Activated CD4-positive, alpha-beta memory T cell treated with anti-CD3 and anti-CD28 coated beads for 36 hours (primary cell): ENCODE results near the gene MYO5B. TPM values are rescaled to one million over a fixed set of nuclear protein-coding genes. Genes with fewer than 3 reads are reported as not detected.

Experiments
- CTCF ChIA-PET: fragments of 350-600 bp; sonication (Branson Sonifier 250); formaldehyde crosslinking; loops from one replicate; lab custom pipeline; 2021; ENCODE audit warnings: antibody characterized with exemption, inconsistent platforms; lab: Charles Lee
- POLR2A ChIA-PET: fragments of 350-600 bp; sonication (Branson Sonifier 250); formaldehyde crosslinking; loops from one replicate; lab custom pipeline; 2021; ENCODE audit warnings: antibody characterized with exemption; lab: Charles Lee
- DNase-seq: peaks from one replicate; pipeline ENCODE4 v3.0.0-alpha.2; 2020
- H3K27ac Mint-ChIP-seq: one replicate; pipeline ENCODE4 v1.8.0; 2021; ENCODE audit warnings: mixed read lengths
- H3K27me3 Mint-ChIP-seq: one replicate; pipeline ENCODE4 v1.8.0; 2021; ENCODE audit warnings: mixed read lengths
- H3K36me3 Mint-ChIP-seq: one replicate; pipeline ENCODE4 v1.8.0; 2021; ENCODE audit warnings: mixed read lengths
- H3K4me1 Mint-ChIP-seq: one replicate; pipeline ENCODE4 v1.8.0; 2021; ENCODE audit warnings: low read depth, mixed read lengths
- H3K4me3 Mint-ChIP-seq: one replicate; pipeline ENCODE4 v1.8.0; 2021; ENCODE audit warnings: mild to moderate bottlenecking, mixed read lengths
- H3K9me3 Mint-ChIP-seq: one replicate; pipeline ENCODE4 v1.8.0; 2021; ENCODE audit warnings: mixed read lengths
- intact Hi-C: fragments of 100-400 bp; cut with micrococcal nuclease; formaldehyde crosslinking; loops from one replicate; pipeline ENCODE4 v1.15.1; 2023
- total RNA-seq, 2 experiments: library from RNA; stranded (reverse); gene quantifications; one replicate each; pipeline ENCODE4 v1.2.3, GENCODE V29; 2021

The MYO5B gene
- total RNA-seq, 2 experiments from 2014 or later, result 0.02 to 0.21 TPM

DNA sequence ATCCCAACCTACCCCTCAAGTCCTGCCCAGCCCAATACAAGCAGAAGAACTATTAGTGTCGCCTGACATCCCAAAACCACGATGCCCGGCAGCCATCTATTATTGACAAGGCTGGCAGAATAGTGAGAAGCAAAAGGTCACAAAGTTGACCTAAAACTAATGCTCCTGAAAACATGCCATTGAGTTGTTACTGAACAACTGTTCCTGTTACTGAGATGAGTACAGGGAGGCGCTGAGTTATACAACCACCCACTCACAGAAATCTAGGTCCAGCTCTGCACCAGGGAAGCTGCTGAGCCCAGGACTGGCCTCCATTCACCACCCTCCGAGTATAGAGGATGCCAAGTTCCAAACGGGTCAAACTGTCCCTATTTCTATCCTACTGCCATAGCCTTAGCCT lies 201.6 kb downstream of the MYO5B start:
- Mint-ChIP-seq H3K27me3 (peaks cover 6% of the 10 kb centered on the region), H3K27ac (no peak overlapping the region), H3K9me3 (no peaks in the 10 kb centered on the region), H3K4me1 (no peaks in the 10 kb centered on the region), H3K4me3 (no peak overlapping the region), H3K36me3 (no peaks in the 10 kb centered on the region)
- DNase-seq, result no peak
- ChIA-PET POLR2A (no interaction called here), CTCF (no interaction called here)
- intact Hi-C loops, result no loop called here

DNA sequence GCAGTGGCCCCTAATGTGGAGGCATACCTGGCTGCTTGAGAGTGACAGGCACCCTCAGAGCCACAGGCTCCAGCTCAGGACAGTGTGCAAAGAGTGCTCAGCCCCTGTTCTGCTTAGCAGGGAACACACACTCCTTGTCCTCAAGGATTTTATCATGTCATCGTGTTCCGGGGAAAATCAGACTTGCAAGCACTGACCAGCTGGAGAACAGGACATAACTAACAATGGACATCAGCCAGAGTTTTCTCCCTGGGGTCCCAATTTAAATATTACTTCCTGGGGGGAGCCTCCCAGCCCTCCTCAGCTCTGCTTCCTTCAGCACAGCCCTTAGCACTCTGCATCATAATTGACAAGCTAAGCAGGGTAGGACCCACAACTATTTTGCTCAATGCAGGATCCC lies 206.2 kb downstream of the MYO5B start:
- Mint-ChIP-seq H3K4me1 (no peaks in the 10 kb centered on the region), H3K27ac (no peak overlapping the region), H3K27me3 (peaks cover 3% of the 10 kb centered on the region), H3K4me3 (no peak overlapping the region), H3K9me3 (no peaks in the 10 kb centered on the region), H3K36me3 (no peaks in the 10 kb centered on the region)
- DNase-seq, result no peak
- intact Hi-C loops, result no loop called here
- ChIA-PET CTCF (no interaction called here), POLR2A (no interaction called here)

DNA sequence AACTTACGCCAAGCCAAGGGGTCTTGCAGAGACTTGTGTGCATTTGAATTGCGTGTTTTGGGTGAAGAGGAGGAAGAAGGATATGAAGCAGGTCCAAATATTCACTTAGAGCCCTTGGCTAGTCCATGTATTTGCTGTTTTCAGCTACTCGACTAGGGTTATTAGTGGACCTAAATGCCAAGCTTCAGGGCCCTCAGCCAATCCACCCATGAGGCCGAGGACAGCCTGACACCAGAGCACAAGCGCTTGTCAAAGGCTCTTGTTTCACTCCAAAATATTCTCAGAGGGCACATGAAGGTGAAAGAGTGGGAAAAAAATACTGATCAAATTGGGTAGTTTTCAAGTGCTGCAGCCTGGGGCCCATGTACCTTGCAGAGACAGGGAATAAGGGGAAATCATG lies 206.8 kb downstream of the MYO5B start:
- no peak for DNase-seq
- intact Hi-C loops, result no loop called here
- peaks cover 3% of the 10 kb centered on the region for H3K27me3 Mint-ChIP-seq
- no peaks in the 10 kb centered on the region for H3K36me3 Mint-ChIP-seq
- H3K27ac Mint-ChIP-seq, result no peak overlapping the region
- H3K9me3 Mint-ChIP-seq, result no peaks in the 10 kb centered on the region
- CTCF ChIA-PET, result no interaction called here
- H3K4me3 Mint-ChIP-seq, result no peak overlapping the region
- H3K4me1 Mint-ChIP-seq, result no peaks in the 10 kb centered on the region
- POLR2A ChIA-PET, result no interaction called here

DNA sequence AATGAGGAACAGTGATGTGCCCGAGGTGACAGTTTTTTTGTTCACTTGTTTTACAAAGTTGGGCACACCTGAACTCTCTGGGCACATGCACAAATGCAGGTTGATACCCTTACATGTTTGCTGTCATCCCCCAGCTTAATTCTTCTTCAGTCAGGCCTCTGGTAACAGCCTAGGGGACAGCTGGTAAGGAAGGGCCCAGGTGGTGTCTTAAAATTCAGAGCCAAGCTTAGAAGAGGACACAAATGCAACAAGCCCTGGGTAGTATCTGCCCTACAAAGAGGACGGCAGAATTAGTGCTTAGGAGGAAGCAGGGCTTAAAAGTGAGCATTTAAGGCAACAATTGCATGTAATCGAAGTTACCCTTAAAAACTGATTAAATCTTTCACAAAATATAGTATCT lies 209.7 kb downstream of the MYO5B start:
- ChIA-PET POLR2A (no interaction called here), CTCF (no interaction called here)
- Mint-ChIP-seq H3K27me3 (peaks cover under 1% of the 10 kb centered on the region), H3K4me1 (no peaks in the 10 kb centered on the region), H3K36me3 (no peaks in the 10 kb centered on the region), H3K9me3 (no peaks in the 10 kb centered on the region), H3K4me3 (no peak overlapping the region), H3K27ac (no peak overlapping the region)
- no peak for DNase-seq
- intact Hi-C loops, result no loop called here

DNA sequence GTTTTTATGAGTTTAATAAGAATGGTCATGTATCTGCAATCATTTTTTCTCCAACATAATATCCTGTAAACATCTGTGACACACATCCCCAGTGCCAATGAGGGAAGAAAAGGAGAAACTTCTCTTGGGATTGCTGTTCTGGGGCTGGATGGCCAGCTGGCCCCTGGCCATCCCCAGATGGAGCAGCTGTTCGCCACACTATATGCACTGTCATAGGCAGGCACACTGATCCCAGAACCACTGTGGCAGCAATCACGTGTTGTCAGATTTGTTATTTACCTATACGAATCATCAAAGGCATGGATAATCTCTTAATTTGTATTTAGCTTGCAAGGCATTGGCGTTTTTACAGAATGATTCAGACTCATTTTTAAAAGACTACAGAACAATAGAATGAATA lies 214.1 kb downstream of the MYO5B start:
- Mint-ChIP-seq H3K4me1 (no peaks in the 10 kb centered on the region), H3K36me3 (no peaks in the 10 kb centered on the region), H3K9me3 (no peaks in the 10 kb centered on the region), H3K4me3 (no peak overlapping the region), H3K27me3 (peaks cover 2% of the 10 kb centered on the region), H3K27ac (no peak overlapping the region)
- DNase-seq, result no peak
- intact Hi-C loops, result no loop called here
- ChIA-PET POLR2A (no interaction called here), CTCF (no interaction called here)

DNA sequence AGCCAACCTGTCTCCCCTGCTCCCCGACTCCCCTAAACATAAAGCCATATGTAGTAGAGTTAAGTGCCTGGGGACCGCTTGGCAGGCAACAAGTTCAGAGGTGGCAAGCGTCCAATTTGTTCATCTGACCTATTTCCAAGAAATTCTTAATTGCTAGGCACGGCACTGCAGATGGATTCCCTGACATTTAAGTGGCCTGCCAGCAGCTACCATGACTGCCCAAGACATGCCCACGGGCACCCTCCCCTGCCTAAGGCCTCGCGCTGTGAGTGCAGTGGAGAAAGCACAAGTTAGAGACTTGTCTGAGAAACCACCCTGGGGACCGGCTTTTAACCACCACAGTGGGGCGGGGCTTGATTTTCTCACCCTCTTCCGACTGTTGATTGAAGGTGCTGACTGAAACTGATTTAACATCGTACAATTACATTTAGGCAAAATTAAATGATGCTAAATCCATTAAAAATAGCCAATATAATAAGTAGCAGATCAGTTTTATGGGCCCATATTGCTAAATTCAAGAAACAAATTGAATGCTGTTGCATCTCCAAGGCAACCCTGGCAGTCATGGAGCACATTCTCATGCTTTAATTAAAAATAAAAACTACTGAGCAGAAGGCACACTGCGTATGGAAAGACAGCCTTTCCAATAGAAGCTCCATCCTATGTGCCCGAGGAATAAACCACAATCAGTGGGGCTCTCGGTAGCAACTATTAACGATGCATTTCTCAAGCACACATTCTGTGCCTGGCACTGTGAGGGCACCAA lies 218.0 kb downstream of the MYO5B start:
- DNase-seq, result no peak

DNA sequence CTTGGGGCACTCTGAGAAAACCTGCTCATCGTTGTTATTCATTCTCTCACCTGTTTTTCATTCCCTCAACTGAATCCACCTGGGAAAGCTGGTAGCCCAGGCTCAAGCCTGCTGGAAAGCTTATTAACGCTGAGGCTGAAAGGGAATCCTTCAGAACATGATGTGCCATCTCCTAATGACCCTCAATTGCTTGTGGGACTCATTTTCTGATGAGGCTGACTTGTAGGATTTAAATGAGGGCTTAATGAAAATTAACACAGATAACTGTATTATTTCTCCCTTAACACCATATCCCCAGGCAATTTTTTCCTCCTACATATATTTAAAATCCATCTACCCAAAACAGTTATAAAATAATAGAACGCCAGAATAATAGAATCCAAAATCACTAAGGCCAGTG lies 218.9 kb downstream of the MYO5B start:
- Mint-ChIP-seq H3K4me3 (no peak overlapping the region), H3K9me3 (no peaks in the 10 kb centered on the region), H3K36me3 (no peaks in the 10 kb centered on the region), H3K27ac (no peak overlapping the region), H3K27me3 (peaks cover 2% of the 10 kb centered on the region), H3K4me1 (no peaks in the 10 kb centered on the region)
- intact Hi-C loops, result no loop called here
- POLR2A ChIA-PET, result no interaction called here
- CTCF ChIA-PET, result no interaction called here
- DNase-seq, result no peak

More for the DNA sequence above, 218.0 kb downstream of the MYO5B start:
- intact Hi-C loops, result no loop called here
- no peak overlapping the region for H3K4me3 Mint-ChIP-seq
- no peaks in the 10 kb centered on the region for H3K9me3 Mint-ChIP-seq
- no peaks in the 10 kb centered on the region for H3K36me3 Mint-ChIP-seq
- H3K4me1 Mint-ChIP-seq, result no peaks in the 10 kb centered on the region
- no peak overlapping the region for H3K27ac Mint-ChIP-seq
- ChIA-PET CTCF (no interaction called here), POLR2A (no interaction called here)
- peaks cover 2% of the 10 kb centered on the region for H3K27me3 Mint-ChIP-seq

DNA sequence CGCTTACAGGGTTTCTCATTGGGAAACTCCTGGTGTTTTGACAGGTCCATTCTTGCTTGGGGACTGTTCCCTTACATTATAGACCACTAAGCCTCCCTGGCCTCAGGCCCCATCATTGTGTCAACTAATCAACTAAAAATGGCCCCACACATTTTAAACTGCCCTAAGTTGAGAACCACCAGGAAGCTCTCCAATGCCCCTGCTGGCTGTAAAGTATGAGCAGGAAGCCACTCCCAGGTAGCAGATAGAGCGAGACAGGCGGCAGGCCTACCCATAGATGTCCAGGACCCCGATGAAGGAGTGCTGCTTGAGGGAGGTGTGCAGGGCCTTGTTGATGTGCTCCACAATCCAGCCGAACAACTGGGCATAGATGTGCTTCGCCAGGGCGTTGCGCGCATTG lies 220.9 kb downstream of the MYO5B start:
- Mint-ChIP-seq H3K4me1 (no peaks in the 10 kb centered on the region), H3K27me3 (no peaks in the 10 kb centered on the region), H3K4me3 (no peak overlapping the region), H3K27ac (no peak overlapping the region), H3K36me3 (no peaks in the 10 kb centered on the region), H3K9me3 (no peaks in the 10 kb centered on the region)
- POLR2A ChIA-PET, result no interaction called here
- intact Hi-C loops, result no loop called here
- no peak for DNase-seq
- CTCF ChIA-PET, result no interaction called here

DNA sequence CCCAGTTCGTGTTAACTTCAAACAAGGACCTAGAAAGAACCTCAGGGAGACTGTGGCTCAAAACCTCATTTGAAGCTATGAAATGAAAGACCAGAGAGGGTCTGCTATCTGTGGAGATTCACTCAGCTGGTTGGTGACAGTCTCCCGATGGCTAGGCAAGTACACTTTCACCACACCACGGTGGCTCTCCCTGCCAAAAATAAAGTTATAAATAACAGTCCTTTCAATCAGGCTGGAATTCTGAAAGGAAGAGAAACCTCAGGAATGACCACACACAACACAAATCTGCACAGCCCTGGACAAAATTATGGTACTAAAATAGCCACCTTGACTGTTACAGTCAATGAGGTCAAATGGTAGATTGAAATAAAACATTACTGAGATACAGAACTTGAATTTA lies 221.4 kb downstream of the MYO5B start:
- no peaks in the 10 kb centered on the region for H3K9me3 Mint-ChIP-seq
- no peak for DNase-seq
- no peak overlapping the region for H3K4me3 Mint-ChIP-seq
- H3K36me3 Mint-ChIP-seq, result no peaks in the 10 kb centered on the region
- POLR2A ChIA-PET, result no interaction called here
- H3K4me1 Mint-ChIP-seq, result no peaks in the 10 kb centered on the region
- H3K27me3 Mint-ChIP-seq, result no peaks in the 10 kb centered on the region
- H3K27ac Mint-ChIP-seq, result no peak overlapping the region
- CTCF ChIA-PET, result no interaction called here
- intact Hi-C loops, result no loop called here

DNA sequence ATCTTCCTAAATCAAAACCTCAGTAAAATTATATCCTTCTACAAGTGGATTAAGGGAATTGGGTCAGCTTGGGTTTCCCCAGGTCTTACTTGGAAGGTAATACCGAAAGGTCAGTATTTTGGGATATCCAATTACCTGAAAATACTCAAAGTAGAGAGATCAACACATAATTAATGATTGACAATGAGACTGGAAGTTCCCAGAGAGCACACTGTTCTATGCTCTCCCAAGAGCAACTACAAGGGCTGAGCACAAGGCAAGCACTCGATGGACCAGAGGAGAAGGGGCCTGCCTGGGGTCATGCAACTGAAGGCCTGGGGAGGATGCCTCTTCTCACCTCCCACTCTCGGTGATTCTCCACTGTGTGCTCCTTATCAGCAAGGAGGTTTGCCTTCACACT lies 222.4 kb downstream of the MYO5B start:
- DNase-seq, result no peak
- no peaks in the 10 kb centered on the region for H3K27me3 Mint-ChIP-seq
- H3K27ac Mint-ChIP-seq, result no peak overlapping the region
- POLR2A ChIA-PET, result interaction anchor here (0.7 kb wide), 1 partner anchor 1206 kb away, joined by 4 read pairs; no protein-coding TSS in a partner anchor
- intact Hi-C loops, result no loop called here
- no peaks in the 10 kb centered on the region for H3K4me1 Mint-ChIP-seq
- H3K36me3 Mint-ChIP-seq, result no peaks in the 10 kb centered on the region
- no peak overlapping the region for H3K4me3 Mint-ChIP-seq
- CTCF ChIA-PET, result no interaction called here
- H3K9me3 Mint-ChIP-seq, result no peaks in the 10 kb centered on the region

DNA sequence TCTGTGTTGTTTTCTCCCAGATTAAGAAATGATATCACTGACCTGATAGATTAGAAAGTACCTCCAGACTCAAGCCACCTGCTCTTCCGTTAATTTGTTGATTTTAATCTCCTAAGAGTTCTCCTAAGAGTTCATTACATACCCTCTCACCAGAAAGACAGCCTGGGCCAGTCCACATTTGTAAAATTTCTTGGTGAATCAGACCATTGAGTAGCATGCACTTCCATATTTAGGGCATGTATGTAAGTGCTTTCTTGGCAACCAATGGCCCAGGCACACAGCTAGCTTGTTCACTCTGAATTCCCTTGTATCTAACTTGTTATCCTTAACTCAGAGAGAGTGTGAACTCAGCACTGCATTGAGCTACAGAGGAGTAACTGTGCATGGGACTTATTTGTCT lies 223.5 kb downstream of the MYO5B start:
- CTCF ChIA-PET, result no interaction called here
- intact Hi-C loops, result no loop called here
- DNase-seq, result no peak
- H3K4me3 Mint-ChIP-seq, result no peak overlapping the region
- POLR2A ChIA-PET, result no interaction called here
- H3K27me3 Mint-ChIP-seq, result no peaks in the 10 kb centered on the region
- H3K4me1 Mint-ChIP-seq, result no peaks in the 10 kb centered on the region
- H3K9me3 Mint-ChIP-seq, result no peaks in the 10 kb centered on the region
- no peak overlapping the region for H3K27ac Mint-ChIP-seq
- no peaks in the 10 kb centered on the region for H3K36me3 Mint-ChIP-seq

DNA sequence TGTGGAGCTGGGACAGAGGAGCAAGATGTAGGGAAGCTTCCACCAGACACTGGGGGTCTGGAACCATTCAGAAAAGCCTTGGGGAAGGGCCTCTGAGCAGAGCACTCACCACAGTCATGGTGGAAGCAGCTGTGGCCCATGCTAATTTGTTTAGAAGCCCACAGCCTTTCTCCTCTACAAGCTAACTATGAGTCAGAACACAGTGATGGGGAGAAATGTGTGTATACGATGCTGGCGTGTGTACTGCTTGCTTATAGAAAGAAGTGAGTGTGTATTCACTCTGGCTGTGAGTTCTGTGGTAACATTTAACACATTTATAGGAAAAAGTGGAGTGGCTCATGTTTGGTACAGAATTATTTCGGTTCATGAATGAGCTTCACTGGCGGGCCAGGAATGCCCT lies 224.6 kb downstream of the MYO5B start:
- Mint-ChIP-seq H3K4me1 (no peaks in the 10 kb centered on the region), H3K27ac (no peak overlapping the region), H3K27me3 (no peaks in the 10 kb centered on the region), H3K4me3 (no peak overlapping the region), H3K36me3 (no peaks in the 10 kb centered on the region), H3K9me3 (no peaks in the 10 kb centered on the region)
- DNase-seq, result no peak
- ChIA-PET POLR2A (no interaction called here), CTCF (no interaction called here)
- intact Hi-C loops, result no loop called here

DNA sequence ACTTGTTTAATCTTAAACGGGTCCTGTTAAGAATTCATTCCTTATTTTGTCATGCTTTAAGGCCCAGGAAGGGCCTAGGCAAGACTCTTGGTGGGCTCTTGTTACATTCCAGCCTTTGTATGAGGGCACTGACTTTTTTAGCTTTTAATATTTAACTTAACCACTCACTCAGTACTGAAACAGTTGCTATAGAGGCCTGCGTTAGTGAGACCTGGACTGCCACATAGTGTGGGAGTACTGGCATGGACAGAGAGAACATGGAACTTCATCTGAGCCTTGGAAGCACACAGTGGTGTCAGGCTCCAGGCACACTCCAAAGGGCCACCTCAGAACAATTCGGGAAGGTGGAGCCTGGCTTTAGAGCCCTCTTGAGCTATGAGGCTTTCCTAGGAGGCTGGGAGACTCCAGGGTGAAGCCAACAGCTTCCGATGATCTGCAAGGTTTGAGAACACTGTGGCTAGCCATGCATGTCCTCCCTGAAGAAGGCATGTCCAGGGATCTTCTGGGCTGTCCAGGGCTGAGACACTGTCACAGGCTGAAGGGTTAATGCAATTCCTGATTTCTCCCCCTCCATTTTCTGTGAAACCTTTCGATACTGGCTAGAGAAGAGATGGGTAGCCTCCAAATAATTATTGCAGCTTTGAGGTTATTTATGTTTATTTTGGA lies 226.2 kb downstream of the MYO5B start:
- CTCF ChIA-PET, result no interaction called here
- intact Hi-C loops, result no loop called here
- POLR2A ChIA-PET, result no interaction called here

More for the DNA sequence above, 226.2 kb downstream of the MYO5B start:
- Mint-ChIP-seq H3K4me3 (no peak overlapping the region), H3K36me3 (no peaks in the 10 kb centered on the region), H3K27ac (no peak overlapping the region), H3K27me3 (no peaks in the 10 kb centered on the region), H3K9me3 (no peaks in the 10 kb centered on the region), H3K4me1 (no peaks in the 10 kb centered on the region)
- no peak for DNase-seq
